Stimulated activated CD4-positive, alpha-beta T cell treated with anti-CD3 and anti-CD28 coated beads, Interleukin-1b, Interleukin-23, amount 100 ng/mL, for 24 hours (primary cell): Measurements from ENCODE around the gene ONECUT1.

Source experiments
- DNase-seq, 4 experiments: peaks; one replicate each; pipeline ENCODE4 v3.0.0-alpha.2; 2020; ENCODE audit warnings: low read depth in 4 of 4, low spot score in 1 of 4

Gene ONECUT1

GRCh38 chr15:52797625-52798501, 7.7 kb upstream of the ONECUT1 start:
- DNase-seq, result no peak

GRCh38 chr15:52796753-52797520, 6.8 kb upstream of the ONECUT1 start:
- DNase-seq, result no peak

GRCh38 chr15:52796228-52796521, 6.0 kb upstream of the ONECUT1 start:
- DNase-seq, result no peak

- DNase-seq, result no peak
These were observed 5.5 kb upstream of the ONECUT1 start for GRCh38 chr15:52795464-52796227.

- DNase-seq, result no peak
These were observed 4.7 kb upstream of the ONECUT1 start for GRCh38 chr15:52794665-52795463.

- no peak for DNase-seq
These were observed 1.6 kb upstream of the ONECUT1 start for GRCh38 chr15:52791776-52792175.

- DNase-seq, result no peak
These were observed 1.0 kb upstream of the ONECUT1 start for GRCh38 chr15:52790941-52791751.

- no peak for DNase-seq
These were observed 451 bp downstream of the ONECUT1 start for GRCh38 chr15:52789601-52790168.

GRCh38 chr15:52789008-52789600, 1.0 kb downstream of the ONECUT1 start:
- DNase-seq, result no peak

GRCh38 chr15:52788099-52788986, 1.8 kb downstream of the ONECUT1 start:
- no peak for DNase-seq

GRCh38 chr15:52787549-52788098, 2.5 kb downstream of the ONECUT1 start:
- DNase-seq, result no peak

GRCh38 chr15:52787123-52787503, 3.0 kb downstream of the ONECUT1 start:
- no peak for DNase-seq

- no peak for DNase-seq
These were observed 3.6 kb downstream of the ONECUT1 start for GRCh38 chr15:52786436-52787122.

GRCh38 chr15:52785672-52786406, 4.3 kb downstream of the ONECUT1 start:
- no peak for DNase-seq

GRCh38 chr15:52784799-52785671, 5.1 kb downstream of the ONECUT1 start:
- no peak for DNase-seq
